HT1080 (cell line): ENCODE results near the gene MYO1B. TPM values are rescaled to one million over a fixed set of nuclear protein-coding genes. Genes with fewer than 3 reads are reported as not detected.
A peak's percentile ranks its signal among the peaks of the same experiment; 100 is the strongest.

ENCODE experiments used
- DNase-seq: peaks from one replicate; pipeline ENCODE4 v3.0.0-alpha.2; 2015; ENCODE audit warnings: low read depth
- total RNA-seq: library from RNA; depleted of rRNA; stranded (reverse); fragments of >200 nt; shearing (Covaris generic); gene quantifications from 2 replicates; pipeline ENCODE4 v1.2.3, GENCODE V29; 2014

Gene MYO1B
- total RNA-seq, 1 experiment from 2014 or later = 93.6 TPM

DNA sequence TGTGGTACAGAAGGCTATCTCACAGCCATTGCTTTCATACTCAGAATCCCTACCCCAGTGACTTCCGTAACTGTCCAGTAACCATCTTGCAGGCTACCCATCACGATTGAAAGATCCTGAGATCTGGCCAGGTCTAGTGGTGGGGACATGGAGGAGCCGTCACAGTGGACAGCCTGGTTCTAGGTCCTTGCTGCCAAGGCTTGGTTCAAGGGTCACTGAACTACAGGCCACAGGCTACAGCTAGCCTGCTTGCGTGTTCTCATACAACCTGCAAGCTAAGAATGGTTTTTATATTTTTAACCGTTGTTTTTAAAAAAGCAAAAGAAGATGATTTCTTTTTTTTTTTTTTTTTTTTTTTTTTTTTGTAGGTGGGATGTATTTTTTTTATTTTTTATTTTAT lies 151.6 kb downstream of the MYO1B start:
- no peak for DNase-seq

- DNase-seq = no peak
These were observed 154.4 kb downstream of the MYO1B start for GRCh38 chr2:191399601-191400000.

DNA sequence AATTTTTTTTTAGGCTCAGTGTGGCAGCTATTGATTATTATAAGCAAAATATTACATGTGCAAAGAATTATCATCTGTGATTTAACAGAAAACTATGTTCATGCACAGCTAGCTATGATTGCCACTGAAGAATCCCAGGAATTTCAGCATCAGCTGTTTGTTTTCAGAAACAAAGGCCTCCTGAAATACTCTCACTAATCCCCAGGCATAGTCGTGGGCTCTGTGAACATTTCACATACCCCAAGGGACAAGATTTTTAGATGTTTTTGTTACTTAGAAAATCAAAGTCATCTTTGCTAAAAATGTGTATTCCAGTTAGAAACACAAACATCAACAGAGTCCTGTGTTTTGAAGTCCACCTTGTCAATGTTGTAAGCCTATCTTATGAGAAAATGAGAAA lies 156.1 kb downstream of the MYO1B start:
- no peak for DNase-seq

DNA sequence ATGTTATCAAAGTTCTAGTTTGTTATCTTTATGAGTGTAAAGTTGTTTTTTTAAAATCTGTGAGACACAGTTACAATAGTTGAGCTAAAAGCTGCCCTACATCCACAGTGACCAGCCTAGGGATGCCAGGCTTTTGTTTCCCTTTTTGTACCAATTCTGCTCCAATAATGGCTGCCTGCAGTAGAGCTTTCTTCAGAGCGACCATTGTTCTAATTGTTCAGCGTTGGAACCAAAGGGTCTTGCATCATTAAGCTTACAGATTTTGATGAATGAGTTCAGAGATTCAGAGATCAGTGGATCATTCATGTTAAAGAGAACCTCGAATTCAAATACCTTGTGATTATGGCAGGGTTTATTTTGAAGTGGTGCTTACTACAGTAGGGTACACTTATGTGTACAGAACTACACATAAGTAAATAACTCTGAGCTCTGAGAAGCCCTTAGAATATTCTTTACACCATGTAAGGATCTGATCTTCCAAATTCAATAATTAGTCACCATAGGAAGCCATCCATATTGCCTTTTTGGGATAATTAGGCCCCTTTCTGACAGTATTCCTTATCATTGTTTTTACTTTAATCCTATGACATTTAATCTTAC lies 157.9 kb downstream of the MYO1B start:
- DNase-seq = no peak

GRCh38 chr2:191404568-191404991 lies 159.4 kb downstream of the MYO1B start:
- DNase-seq = no peak

DNA sequence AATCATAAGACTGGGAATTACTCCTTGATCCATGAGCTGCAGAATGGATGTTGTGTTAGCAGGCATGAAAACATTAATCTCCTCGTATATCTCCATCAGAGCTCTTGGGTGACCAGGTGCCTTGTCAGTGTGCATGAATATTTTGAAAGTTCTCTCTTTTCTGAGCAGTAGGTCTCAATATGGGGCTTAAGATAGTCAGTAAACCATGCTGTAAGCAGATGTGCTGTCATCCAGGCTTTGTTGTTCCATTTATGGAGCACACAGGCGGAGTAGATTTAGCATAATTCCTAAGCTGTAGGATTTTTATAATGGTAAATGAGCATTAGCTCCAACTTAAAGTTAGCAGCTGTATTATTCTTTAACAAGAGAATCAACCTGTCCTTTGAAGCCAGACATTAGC lies 160.3 kb downstream of the MYO1B start:
- DNase-seq = no peak

DNA sequence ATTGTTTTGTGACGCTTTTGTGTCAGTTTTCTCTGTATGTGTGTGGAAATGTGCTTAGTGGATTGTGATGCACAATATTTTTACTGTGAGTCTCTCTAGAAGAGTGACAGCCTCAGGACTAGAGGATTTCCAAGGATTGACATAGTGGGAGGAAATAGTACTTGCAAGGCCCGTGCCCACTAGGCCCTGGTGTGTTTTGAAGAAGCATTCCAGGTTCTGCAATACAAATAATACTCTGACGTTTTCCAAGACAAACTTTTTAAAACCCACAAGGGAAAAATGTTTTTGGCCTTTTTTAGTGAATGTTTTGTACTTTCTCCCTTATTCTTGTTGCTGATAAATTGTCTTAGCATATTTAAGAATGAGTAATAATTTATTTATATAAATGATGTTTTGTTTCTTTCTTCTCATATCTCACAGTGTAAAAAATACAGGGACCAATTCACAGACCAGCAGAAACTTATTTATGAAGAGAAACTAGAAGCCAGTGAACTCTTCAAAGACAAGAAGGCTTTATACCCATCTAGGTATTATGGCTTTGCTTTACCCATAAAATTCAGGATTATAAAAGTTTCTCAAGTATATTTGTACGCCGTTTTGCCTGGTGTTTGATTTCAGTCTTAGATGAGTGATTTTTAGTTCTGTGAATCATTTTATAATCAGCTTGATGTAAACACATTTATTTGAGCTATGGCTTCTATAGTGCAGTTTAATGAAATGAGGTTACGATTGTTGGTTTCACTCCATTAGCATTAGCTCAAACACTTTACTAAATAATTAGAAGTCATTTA lies 165.6 kb downstream of the MYO1B start:
- no peak for DNase-seq

DNA sequence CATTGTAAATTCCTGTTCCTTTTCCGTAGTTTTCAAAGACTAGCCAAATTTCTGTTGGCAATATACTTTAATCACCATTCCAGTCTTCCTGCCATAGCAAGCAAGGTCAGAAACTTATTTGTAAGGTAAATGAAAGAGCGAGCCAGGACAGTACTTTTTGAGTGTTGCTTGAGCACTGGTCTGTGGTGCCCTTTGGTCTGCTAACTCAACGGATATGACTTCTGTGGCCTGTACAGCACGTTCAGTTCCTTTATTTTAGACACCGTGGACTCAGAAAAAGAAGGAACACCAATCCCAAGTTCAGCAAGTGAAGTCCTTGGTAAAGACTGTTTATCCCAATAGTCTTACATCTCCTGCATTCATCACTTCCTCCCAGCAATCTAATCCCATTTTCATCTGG lies 166.3 kb downstream of the MYO1B start:
- DNase-seq = no peak

GRCh38 chr2:191412353-191412752 lies 167.1 kb downstream of the MYO1B start:
- DNase-seq = no peak

DNA sequence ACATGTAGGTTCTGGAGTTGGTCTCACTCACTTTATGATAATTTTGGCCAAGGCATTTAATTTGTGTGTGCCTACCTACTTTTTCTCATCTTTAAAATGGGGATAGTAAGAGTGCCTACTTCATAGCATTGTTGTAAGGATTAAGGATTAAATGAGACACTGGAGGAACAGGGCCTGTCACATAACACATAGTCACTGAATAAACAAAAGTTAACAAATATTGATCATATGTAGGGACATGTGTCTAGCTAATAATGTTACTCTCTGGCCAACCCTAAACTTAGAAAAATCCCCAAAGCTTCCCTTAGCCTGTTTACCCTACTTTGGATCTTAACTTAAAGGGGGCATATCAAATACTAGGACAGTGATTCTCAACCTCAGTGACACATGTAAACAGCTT lies 169.9 kb downstream of the MYO1B start:
- no peak for DNase-seq

- no peak for DNase-seq
These were observed 170.7 kb downstream of the MYO1B start for GRCh38 chr2:191415858-191416257.

DNA sequence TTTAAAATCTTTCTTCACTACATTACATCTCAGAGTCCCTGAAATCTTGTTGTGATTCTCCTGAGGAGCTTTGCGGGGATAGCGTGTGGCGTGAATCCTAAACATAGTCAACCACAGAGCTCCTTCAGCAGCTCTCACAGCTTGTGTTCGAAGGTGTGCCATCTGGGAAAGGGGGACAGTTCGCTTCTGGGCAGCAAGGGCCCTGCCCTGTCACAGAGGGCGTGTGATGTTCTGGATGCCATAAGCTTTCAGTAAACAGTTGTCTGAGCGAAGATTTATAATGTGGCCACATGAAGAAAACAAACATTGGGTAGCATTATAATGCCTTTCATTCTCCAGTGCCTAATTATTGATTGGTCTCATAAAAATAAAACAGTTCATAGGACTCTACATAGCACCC lies 172.5 kb downstream of the MYO1B start:
- no peak for DNase-seq

DNA sequence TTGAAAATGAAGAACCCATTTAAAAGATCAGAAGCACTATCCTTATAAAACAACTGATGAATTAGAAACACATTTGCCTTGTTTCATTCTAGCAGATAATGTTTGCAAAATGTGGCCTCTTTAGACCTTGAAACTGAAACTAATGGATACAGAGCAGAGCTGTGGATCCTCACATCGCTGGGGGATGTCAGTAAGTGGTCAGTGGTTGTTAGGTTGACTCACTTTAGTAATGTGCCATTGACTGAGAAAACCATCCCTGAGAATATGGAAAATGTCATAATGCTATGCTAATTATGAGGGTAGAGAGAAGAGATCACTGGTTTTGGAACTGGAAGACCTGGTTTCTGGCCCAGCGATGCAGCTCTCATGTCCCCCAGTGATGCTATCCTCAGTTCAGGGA lies 176.7 kb downstream of the MYO1B start:
- no peak for DNase-seq

- DNase-seq = no peak
These were observed 181.8 kb downstream of the MYO1B start for GRCh38 chr2:191427031-191427430.

- DNase-seq = no peak
These were observed 182.9 kb downstream of the MYO1B start for GRCh38 chr2:191428141-191428540.

- no peak for DNase-seq
These were observed 185.3 kb downstream of the MYO1B start for GRCh38 chr2:191430476-191430875.

GRCh38 chr2:191432121-191432520 lies 186.9 kb downstream of the MYO1B start:
- DNase-seq = peak; percentile 19

DNA sequence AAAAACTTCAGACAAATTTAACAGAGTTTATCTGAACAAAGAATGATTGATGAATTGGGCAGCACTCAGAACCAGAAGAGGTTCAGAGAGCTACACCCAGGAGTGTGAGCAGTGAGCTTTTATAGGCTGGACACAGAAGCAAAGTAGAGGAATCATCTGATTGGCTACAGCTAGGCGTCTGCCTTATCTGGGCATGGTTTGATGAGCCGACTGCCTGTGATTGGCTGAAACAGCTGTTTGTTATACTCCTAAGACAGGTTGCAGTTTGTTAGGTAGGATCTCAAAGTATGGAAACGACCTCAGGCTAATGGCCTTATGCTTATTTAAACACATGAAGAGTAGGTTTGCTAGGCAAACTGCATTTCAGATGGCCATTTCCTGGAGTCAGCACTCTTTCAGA lies 188.9 kb downstream of the MYO1B start:
- no peak for DNase-seq

- DNase-seq = no peak
These were observed 189.9 kb downstream of the MYO1B start for GRCh38 chr2:191435141-191435540.

DNA sequence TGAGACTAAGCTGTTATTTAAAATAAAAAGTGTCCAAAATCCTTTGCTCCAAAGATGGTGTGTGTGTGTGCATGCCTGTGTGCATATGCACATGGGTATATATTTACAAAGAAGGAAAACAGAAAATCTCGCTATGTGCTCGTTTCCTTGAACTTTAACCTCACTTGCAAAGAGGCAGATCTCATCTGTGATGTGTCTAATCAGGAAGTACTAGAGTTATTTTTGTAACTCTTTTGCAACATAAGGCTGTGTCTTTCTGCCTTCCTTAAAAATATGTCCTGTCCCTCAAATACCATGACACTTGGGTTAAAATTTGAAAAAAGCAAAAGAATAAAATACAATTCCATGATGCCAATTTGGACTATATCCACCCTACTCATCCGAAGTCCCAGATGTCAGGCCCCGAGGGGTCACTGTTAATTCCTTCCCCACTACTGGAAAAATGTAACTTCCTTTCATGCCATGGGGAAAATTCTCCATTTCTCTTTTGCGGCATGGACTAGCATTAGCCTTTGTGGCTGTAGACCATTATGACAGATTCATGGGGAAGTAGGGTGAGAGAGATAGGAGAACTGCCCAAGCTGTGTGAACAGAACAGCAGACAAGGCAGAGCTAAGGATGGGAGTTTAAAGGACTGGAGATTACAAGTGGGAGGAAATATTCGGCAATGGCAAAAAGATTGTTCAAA lies 191.3 kb downstream of the MYO1B start:
- no peak for DNase-seq

DNA sequence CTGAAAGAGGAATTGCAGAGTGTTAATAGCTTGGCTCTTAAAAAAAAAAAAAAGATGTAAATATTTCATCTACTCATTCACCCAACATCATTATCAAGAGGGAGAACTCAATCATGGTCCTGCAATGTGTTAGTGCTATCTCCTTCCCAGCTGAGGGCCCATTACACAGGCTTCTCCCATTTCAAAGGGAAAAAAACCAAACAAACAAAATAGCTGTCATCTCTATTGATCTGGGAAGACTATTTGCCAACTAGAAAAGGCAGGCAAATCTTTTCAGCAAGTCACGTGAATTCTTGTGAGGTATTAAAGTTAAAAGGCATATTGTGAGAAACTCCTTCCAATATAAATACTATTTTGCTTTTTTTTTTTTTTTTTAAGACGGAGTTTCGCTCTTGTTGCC lies 194.3 kb downstream of the MYO1B start:
- DNase-seq = no peak

GRCh38 chr2:191441496-191442214 lies 196.5 kb downstream of the MYO1B start:
- no peak for DNase-seq
